T follicular helper cell (primary cell): ENCODE measurements around the gene PKD1.

Experiments
- DNase-seq: peaks from one replicate; pipeline ENCODE4 v3.0.0-alpha.2; 2020; ENCODE audit warnings: low read depth

The PKD1 gene

DNA sequence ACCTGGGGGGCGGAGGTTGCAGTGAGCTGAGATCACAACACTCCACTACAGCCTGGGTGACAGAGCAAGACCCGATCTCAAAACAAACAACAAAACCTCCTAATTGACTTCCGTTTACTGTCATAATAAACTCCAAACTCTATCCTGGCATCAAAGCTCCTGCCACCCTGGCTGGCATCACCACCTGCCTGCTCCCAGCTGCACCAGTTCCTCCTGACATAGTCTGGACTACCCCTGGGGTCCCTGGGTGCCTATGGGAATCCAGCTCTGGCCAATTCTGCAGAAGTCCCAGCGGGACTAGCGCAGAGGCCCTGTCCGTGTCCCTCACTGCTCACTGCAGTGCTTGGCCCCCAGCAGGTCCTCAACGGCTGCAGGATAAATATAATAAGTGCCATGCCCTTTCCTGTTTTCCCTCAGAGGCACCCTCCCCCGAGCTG lies 88.8 kb downstream of the PKD1 start:
- no peak for DNase-seq

DNA sequence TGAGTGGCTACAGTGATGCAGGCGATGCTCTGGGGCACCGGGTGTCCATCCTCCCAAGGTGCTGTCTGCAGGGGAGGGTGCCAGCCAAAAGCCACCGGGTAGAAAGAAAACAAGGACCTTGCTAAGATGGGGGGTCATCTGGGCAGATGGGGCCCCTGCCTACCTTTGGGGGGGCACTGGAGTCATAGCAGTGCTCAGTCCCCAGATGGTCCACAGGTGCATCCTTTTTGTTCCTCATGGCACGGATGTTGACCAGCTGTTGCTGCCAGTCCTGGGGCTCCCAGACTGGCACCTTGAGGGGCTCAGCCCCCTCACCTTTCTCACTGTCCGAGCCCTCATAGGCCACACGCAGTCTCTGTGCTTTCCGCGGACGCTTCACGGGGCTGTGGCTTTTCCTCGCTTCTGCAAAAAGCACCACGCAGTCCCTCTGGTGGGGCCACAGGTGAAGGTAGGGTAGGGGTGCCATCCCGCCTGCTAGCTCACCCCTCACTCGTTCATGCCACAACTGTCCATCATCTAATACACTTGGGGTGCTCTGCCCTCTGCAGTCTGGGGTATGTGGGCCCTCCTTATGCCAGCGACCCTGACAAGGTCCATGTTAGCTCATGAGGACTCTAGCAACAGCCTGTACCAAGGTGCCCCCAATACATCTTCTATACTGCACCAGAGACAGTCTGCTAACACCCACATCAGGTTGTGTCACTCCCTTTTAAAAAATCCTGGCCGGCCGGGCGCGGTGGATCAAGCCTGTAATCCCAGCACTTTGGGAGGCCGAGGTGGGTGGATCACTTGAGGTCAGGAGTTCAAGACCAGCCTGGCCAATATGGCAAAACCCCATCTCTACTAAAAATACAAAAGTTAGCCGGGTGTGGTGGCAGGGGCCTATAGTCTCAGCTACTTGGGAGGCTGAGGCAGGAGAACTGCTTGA lies 89.5 kb downstream of the PKD1 start:
- DNase-seq, result no peak

DNA sequence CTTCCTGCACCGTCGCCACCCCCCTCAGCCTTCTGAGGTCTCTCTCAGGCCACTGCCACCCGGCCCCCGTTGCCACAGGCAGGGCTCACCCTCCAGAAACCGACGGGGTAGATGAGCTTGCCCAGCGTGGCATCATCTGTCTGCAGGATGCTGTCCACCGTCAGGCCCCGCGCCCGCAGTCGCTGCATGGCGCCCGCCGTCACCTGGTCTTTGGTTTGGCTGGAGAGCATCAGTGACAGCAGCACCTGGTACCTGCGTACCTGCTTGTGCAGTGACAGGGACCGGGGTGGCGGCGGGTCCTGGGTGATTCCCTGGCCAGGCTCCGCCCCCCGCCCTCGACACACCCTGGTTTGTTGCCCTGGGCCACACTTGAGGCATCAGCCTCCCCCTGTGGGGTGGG lies 91.2 kb downstream of the PKD1 start:
- no peak for DNase-seq

DNA sequence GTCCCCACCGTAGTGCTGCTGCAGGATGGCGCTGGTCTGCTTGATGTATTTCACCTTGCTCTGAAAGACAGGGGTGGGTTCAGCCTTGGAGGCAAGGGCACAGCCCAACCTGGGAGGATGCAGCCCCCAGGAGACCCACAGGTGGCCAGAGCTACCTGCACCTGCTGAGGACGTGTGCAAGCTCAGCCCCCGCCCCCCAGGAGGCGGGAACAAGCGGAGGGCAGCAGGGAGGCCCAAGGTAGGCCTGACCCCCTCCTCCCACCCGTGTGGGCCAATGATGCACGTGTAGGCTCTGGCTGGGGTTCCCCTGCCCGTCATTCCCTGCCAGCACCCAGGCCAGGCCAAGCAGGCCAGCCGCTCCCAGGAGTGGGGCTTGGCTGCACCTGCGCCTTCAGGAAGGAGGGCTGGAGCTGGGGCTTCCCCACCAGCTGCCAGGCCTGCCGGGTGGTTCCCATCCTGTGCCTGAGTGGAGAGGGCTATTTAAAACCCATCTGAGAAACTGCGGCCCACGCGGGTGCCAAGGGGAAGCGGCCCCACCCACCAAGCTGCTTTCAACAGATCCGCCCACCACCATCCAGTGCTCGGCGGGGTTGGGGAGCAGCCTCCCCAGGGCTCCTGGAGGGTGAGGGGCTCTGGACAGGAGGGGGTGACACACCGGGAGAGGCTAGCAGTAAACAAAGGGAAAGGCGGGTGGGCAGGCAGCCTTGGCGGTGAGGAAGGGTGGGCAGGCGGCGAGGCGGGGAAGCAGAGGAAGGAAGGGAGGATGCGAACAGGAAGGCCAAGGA lies 91.8 kb downstream of the PKD1 start:
- DNase-seq, result no peak

DNA sequence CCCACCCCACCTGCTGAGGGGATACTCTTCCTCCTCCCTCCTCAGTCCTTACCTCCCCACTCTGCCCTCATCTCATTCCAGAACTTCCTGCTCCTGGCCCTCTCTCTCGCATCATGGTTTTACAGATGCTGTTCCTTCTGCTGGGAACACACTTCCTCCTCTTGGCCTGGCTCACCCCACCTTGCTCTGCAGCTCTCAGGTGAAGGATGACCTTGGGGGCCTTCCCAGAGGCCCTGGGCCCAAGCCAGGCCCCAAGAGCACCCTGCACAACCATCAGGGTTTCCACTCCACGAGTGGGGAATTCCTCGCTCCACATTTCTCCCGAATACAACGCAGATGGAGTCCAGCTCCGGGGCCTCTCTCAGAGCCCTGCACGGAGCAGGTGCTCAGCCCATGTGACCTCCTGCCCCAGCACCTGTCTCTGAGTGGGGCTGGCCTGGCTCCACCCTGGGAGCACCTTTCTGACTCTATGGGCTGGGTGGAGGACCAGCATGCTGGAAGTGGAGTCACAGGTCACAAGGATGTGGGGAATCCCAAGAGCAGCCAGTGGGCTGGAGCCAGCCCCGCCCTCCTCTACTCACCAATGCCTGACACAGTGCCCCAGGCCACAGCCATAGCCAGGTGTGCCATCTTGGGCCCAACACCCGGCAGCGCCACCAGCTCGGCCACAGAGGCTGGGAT lies 92.6 kb downstream of the PKD1 start:
- DNase-seq, result no peak

DNA sequence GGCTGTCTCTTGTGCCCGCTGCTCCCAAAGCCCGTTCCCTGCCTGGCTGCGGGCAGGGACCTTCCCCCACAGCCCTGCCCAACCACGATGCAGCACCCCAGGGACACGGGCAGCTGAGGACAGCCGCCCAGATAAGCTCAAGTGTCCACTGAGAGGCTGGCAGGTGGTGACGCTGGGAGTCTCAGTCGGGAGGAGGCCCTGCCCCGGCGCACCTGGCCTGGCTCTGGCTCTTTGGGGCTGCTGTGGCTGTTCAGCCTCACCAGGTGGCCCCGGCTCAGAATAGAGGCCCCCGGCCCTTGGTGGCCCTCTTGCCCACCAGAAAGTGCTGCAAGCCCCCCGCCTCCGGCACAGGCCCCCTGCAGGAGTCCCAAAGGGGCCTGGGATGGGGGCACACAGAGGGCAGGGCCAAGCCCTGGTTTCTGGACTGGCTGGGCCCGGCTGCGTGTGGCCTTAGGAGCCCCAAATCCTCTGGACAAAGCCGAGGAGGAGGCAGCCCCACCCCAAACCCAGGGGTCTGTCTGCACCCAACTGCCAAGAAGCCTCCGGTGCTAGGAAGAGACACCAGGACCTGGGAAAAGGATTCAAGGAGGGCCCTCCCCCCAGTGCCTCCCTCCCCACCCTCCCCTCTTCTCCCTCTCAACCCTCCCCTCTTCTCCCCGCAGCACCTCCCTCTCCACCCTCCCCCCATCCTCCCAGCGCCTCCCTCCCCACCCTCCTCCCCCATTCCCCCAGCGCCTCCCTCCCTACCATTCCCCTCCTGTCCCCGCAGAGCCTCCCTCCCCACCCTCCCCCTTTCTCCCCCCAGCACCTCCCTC lies 93.3 kb downstream of the PKD1 start:
- DNase-seq, result no peak

DNA sequence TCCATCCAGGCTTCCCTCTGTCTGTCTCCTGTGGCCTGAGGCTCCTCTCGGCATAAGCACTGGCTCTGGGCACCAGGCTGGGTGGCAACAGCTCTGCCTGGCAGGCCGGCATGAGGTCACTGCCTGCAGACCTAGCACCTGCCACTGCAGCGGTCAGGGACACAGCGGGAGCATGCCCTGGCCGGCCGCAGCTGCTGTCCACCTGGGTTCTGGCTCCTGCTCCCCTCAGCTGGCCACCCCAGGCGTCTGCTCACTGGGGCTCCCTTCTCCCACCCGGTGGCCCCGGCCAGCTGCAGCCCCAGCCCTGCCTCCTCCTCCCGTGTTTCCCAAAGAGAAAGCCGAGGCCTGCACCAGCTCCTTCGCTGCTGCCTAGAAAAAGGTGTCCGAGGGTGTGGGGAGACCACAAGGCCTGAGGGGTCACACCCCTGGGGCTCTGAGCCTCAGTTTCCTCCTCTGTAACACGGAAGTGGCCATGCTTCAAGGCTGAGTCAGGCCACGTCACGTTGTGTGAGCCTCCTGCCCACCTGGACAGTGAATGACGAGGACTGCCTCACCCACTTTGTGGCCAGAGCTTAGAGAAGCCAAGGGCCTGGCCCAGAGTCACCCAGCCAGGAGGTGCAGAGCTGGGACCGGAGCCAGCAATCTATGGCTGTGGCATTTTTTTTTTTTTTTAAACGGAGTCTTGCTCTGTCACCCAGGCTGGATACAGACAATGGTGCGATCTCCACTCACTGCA lies 94.7 kb downstream of the PKD1 start:
- no peak for DNase-seq

DNA sequence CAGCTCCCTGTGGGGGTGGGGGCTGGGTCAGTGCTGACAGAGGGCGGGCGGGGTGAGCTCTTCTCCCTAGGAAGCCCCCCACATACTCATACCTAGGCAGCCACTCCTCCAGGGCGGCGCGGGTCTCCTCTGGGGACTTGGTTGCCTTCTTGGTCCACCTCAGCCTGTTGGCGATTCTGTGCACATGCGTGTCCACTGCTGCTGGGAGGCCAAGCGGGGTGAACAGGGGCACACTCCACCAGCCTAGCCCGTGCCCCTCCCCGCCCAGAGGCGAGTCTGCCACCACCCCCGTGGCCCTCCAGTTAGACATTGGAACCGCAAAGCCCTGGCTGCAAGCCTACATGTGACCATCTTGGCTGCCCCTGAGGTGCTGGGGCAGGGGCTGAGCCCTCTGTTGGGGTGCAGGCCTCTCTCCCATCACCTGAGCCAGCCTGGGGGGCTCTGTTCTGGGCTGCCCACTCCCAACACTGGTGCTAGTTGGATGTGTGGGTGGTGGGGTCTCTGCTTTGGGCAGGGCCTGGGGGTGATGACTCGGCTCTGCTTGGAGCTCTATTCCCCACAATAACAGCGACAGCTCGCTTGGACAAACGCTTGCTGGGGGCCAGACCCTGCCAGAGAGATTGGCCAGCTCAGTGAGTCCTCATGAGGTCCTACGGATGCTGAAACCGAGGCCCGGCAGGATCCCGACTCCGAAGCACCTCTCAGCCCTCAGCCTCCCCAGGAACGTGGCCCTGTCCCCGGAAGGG lies 95.5 kb downstream of the PKD1 start:
- no peak for DNase-seq

DNA sequence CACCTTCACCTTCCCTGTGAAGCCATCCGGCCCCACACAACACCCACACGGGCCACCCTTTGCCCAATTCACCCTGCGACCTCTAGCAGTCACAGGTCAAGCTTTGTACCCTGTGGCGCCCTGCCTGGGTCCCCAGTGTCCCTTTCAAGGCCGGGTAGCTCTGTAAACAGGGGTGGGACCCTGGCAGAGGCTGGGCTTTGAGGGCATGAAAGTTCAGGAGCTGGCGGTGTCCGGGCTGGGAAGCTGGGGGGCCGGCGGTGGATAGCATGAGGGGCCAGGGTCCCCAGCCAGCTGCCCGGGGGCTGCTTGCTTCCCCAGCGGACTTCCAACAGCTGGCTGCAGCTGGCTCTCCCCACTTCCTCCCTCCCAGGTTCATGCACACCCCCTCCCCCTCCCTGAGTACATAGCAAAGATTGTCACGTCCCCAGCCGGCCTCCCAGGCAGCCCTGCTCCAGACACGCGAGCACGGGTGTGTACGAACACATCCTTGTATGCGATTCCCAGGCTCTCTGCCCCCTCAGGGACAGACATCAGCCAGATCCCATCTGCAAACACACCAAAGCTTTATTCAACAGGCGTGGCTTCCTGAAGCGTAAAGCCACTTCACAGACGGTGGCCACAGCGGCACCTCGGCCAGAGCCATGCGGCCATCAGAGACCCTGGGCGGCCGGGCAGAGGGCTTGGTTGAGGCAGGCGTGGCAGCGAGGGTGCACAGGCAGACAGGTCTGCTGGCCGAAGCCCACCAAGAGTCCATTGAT lies 96.2 kb downstream of the PKD1 start:
- DNase-seq, result no peak
